ENCODE results near the gene SYT10. TPM values are rescaled to one million over a fixed set of nuclear protein-coding genes. Genes with fewer than 3 reads are reported as not detected.

SYT10 gene
- total and polyA plus RNA-seq, 4 donors = 0.08 to 0.84 (median 0.13) TPM

- H3K9me3 ChIP-seq (ENCODE audit: control insufficient read depth in 4 of 4, low read length in 3 of 4) = no peaks in the 10 kb centered on the region
- H3K9ac ChIP-seq (ENCODE audit: low read depth in 1 of 2, low read length in 2 of 2) = no peak overlapping the region
- no peaks in the 10 kb centered on the region for H3K36me3 ChIP-seq (ENCODE audit: control insufficient read depth in 4 of 4, insufficient read depth in 3 of 4, low read depth in 1 of 4, low read length in 3 of 4)
- H3K27ac ChIP-seq (ENCODE audit: low read depth in 1 of 2, low read length in 2 of 2) = no peak overlapping the region
- DNase-seq (ENCODE audit: low spot score) = no peak
- TF ChIP-seq, protein P1, sequence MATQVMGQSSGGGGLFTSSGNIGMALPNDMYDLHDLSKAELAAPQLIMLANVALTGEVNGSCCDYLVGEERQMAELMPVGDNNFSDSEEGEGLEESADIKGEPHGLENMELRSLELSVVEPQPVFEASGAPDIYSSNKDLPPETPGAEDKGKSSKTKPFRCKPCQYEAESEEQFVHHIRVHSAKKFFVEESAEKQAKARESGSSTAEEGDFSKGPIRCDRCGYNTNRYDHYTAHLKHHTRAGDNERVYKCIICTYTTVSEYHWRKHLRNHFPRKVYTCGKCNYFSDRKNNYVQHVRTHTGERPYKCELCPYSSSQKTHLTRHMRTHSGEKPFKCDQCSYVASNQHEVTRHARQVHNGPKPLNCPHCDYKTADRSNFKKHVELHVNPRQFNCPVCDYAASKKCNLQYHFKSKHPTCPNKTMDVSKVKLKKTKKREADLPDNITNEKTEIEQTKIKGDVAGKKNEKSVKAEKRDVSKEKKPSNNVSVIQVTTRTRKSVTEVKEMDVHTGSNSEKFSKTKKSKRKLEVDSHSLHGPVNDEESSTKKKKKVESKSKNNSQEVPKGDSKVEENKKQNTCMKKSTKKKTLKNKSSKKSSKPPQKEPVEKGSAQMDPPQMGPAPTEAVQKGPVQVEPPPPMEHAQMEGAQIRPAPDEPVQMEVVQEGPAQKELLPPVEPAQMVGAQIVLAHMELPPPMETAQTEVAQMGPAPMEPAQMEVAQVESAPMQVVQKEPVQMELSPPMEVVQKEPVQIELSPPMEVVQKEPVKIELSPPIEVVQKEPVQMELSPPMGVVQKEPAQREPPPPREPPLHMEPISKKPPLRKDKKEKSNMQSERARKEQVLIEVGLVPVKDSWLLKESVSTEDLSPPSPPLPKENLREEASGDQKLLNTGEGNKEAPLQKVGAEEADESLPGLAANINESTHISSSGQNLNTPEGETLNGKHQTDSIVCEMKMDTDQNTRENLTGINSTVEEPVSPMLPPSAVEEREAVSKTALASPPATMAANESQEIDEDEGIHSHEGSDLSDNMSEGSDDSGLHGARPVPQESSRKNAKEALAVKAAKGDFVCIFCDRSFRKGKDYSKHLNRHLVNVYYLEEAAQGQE (IDR thresholded peaks at IDR 0.05) = no peak
- TF ChIP-seq TAF1 (conservative IDR thresholded peaks at IDR 0.05) = no peak
- H3K4me1 ChIP-seq (ENCODE audit: control insufficient read depth in 4 of 4, insufficient read depth in 4 of 4, low read length in 3 of 4) = peaks cover 3 to 14% (median 11%) of the 10 kb centered on the region in 4 donors
- WGBS = 2% methylated on average over 68 of the region's 68 CpGs
- peaks cover 0 to 30% (median 6%) of the 10 kb centered on the region in 4 donors for H3K27me3 ChIP-seq (ENCODE audit: control insufficient read depth in 4 of 4, insufficient read depth in 4 of 4, low read length in 3 of 4)
- H3K4me3 ChIP-seq (ENCODE audit: low read depth in 1 of 3, low read length in 3 of 3) = peak overlapping the region; percentile 35 to 64 (median 58)
These were observed 600 bp downstream of the SYT10 start for GRCh38 chr12:33438851-33439586.

DNA sequence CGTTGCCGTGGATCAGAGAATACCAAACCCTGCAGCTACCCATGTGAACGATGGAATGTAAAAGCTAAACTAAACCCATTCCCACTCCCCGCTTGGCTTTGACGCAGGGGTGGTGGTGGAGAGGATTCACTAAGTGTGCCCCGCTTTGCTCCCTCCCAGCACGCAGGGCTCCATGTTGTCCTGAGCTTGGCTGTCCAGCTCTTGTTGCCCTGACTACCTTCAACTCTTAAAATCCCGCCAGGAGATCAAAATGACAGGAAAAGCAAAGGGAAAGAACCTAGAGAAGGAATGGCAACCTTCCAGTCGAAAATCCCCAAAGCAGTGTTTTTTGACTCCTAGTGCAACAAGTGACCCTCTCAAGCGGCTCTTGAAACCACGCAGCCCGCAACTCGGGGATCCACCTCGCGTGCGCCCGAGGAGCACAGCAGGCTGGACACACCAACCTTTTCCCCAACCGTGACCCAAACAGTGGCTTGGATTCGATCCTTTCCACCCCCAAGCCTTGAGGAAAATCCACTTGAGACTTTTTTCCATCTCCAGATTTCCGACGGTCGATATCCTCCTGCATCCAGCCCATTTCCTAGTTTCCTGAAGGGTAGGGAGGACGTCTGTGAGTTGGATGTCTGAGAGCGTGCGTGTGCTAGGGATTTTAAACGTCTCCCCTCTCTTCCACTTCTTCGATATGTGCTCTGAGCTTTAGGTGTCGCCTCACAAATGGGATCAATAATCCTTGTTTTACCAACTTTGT, 1.4 kb downstream of the SYT10 start:
- DNase-seq (ENCODE audit: low spot score) = no peak

DNA sequence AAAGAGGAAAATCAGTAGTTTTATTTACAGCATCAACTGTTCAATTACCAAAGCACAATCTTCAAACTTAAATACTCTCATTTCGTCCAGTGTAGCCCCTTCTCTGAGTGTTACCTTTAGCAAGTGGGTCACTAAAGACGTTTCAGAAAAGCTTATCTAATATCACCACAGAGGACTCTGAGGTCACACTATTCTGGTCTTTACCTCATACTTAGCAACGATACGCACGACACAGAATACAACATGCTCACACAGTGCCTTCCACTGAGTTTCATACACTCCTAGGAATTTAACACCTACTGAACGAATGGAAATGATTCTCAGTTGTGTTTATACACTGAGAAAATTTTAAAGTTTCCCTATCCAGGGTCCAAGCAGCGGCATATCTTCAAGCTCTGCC, 2.0 kb downstream of the SYT10 start:
- H3K36me3 ChIP-seq (ENCODE audit: control insufficient read depth in 4 of 4, insufficient read depth in 3 of 4, low read depth in 1 of 4, low read length in 3 of 4) = no peaks in the 10 kb centered on the region
- H3K27ac ChIP-seq (ENCODE audit: low read depth in 1 of 2, low read length in 2 of 2) = no peak overlapping the region
- H3K27me3 ChIP-seq (ENCODE audit: control insufficient read depth in 4 of 4, insufficient read depth in 4 of 4, low read length in 3 of 4) = peaks cover 0 to 28% (median 6%) of the 10 kb centered on the region in 4 donors
- H3K9me3 ChIP-seq (ENCODE audit: control insufficient read depth in 4 of 4, low read length in 3 of 4) = no peaks in the 10 kb centered on the region
- no peak overlapping the region for H3K4me3 ChIP-seq (ENCODE audit: low read depth in 1 of 3, low read length in 3 of 3)
- DNase-seq (ENCODE audit: low spot score) = no peak
- H3K4me1 ChIP-seq (ENCODE audit: control insufficient read depth in 4 of 4, insufficient read depth in 4 of 4, low read length in 3 of 4) = peaks cover 3 to 14% (median 11%) of the 10 kb centered on the region in 4 donors
- WGBS = 43% methylated on average over 7 of the region's 7 CpGs
- H3K9ac ChIP-seq (ENCODE audit: low read depth in 1 of 2, low read length in 2 of 2) = no peak overlapping the region
- no peak for TF ChIP-seq HNF4A (conservative IDR thresholded peaks at IDR 0.05)
- no peak for TF ChIP-seq HNF4G (IDR thresholded peaks at IDR 0.05)
- no peak for TF ChIP-seq ZBTB33 (IDR thresholded peaks at IDR 0.05)
- no peak for TF ChIP-seq YY1 (IDR thresholded peaks at IDR 0.05)
- TF ChIP-seq FOXA1 (IDR thresholded peaks at IDR 0.05) = no peak
- no peak for TF ChIP-seq SP1 (IDR thresholded peaks at IDR 0.05)
- TF ChIP-seq MAX (IDR thresholded peaks at IDR 0.05) = no peak
- no peak for TF ChIP-seq CTCF (IDR thresholded peaks at IDR 0.05; ENCODE audit: low read depth, low read length, missing input control)
- no peak for TF ChIP-seq ATF3 (IDR thresholded peaks at IDR 0.05)
- TF ChIP-seq RAD21 (IDR thresholded peaks at IDR 0.05) = no peak
- no peak for TF ChIP-seq RXRA (IDR thresholded peaks at IDR 0.05)
- no peak for TF ChIP-seq JUND (IDR thresholded peaks at IDR 0.05)
- TF ChIP-seq TAF1 (conservative IDR thresholded peaks at IDR 0.05) = no peak
- TF ChIP-seq FOXA2 (IDR thresholded peaks at IDR 0.05) = no peak

More for the DNA sequence above, 1.4 kb downstream of the SYT10 start:
- H3K27ac ChIP-seq (ENCODE audit: low read depth in 1 of 2, low read length in 2 of 2) = no peak overlapping the region
- no peak overlapping the region for H3K9ac ChIP-seq (ENCODE audit: low read depth in 1 of 2, low read length in 2 of 2)
- 14% methylated on average over 28 of the region's 28 CpGs for WGBS
- TF ChIP-seq FOXA2 (IDR thresholded peaks at IDR 0.05) = no peak
- no peak for TF ChIP-seq FOXA1 (IDR thresholded peaks at IDR 0.05)
- TF ChIP-seq MAX (IDR thresholded peaks at IDR 0.05) = no peak
- TF ChIP-seq HNF4G (IDR thresholded peaks at IDR 0.05) = no peak
- no peaks in the 10 kb centered on the region for H3K9me3 ChIP-seq (ENCODE audit: control insufficient read depth in 4 of 4, low read length in 3 of 4)
- peaks cover 3 to 14% (median 11%) of the 10 kb centered on the region in 4 donors for H3K4me1 ChIP-seq (ENCODE audit: control insufficient read depth in 4 of 4, insufficient read depth in 4 of 4, low read length in 3 of 4)
- H3K4me3 ChIP-seq (ENCODE audit: low read depth in 1 of 3, low read length in 3 of 3) = peak overlapping the region in 1 of 3 donors; percentile 35
- peaks cover 0 to 28% (median 6%) of the 10 kb centered on the region in 4 donors for H3K27me3 ChIP-seq (ENCODE audit: control insufficient read depth in 4 of 4, insufficient read depth in 4 of 4, low read length in 3 of 4)
- no peaks in the 10 kb centered on the region for H3K36me3 ChIP-seq (ENCODE audit: control insufficient read depth in 4 of 4, insufficient read depth in 3 of 4, low read depth in 1 of 4, low read length in 3 of 4)

All from liver (tissue), 9 donors.